HEK293T (cell line): ENCODE results near the gene ZNF398.

Experiments
- CTCF ChIA-PET: fragments of 350-600 bp; formaldehyde crosslinking; extraction: SDS; loops from one replicate; lab custom pipeline; 2021; ENCODE audit warnings: antibody characterized with exemption, inconsistent platforms; lab: Yijun Ruan, JAX
- POLR2A ChIA-PET: fragments of 350-600 bp; formaldehyde crosslinking; extraction: SDS; loops from one replicate; lab custom pipeline; 2020; ENCODE audit warnings: antibody characterized with exemption, inconsistent platforms; lab: Yijun Ruan, JAX
- DNase-seq: peaks from one replicate; pipeline ENCODE4 v3.0.0; 2012; ENCODE audit warnings: mixed read lengths; ENCODE audit errors: extremely low spot score
- ARNT ChIP-seq: fragments of 450-650 bp; IDR thresholded peaks from 2 replicates; pipeline ENCODE4 v1.6.1; 2017; ENCODE audit warnings: mild to moderate bottlenecking
- BHLHE40 ChIP-seq: fragments of 450-650 bp; IDR thresholded peaks from 2 replicates; pipeline ENCODE4 v1.6.1; 2016; ENCODE audit warnings: mild to moderate bottlenecking, moderate library complexity, borderline replicate concordance
- CTBP1 ChIP-seq: fragments of 450-650 bp; IDR thresholded peaks from 2 replicates; pipeline ENCODE4 v1.6.1; 2016; ENCODE audit warnings: borderline replicate concordance
- ELF4 ChIP-seq: fragments of 450-650 bp; IDR thresholded peaks from 2 replicates; pipeline ENCODE4 v1.6.1; 2017; ENCODE audit warnings: antibody characterized with exemption
- FOXA1 ChIP-seq: fragments of 450-650 bp; IDR thresholded peaks from 2 replicates; pipeline ENCODE4 v1.6.1; 2016; ENCODE audit warnings: mild to moderate bottlenecking
- FOXK2 ChIP-seq: fragments of 450-650 bp; IDR thresholded peaks from 2 replicates; pipeline ENCODE4 v1.6.1; 2016; ENCODE audit warnings: mild to moderate bottlenecking
- FOXM1 ChIP-seq: fragments of 450-650 bp; IDR thresholded peaks from 2 replicates; pipeline ENCODE4 v1.6.1; 2017; ENCODE audit warnings: mild to moderate bottlenecking, borderline replicate concordance
- HDGF ChIP-seq: fragments of 450-650 bp; IDR thresholded peaks from 2 replicates; pipeline ENCODE4 v1.6.1; 2017; ENCODE audit warnings: antibody characterized with exemption, borderline replicate concordance
- L3MBTL2 ChIP-seq: fragments of 450-650 bp; conservative IDR thresholded peaks from 2 replicates; pipeline ENCODE4 v1.6.1; 2016; ENCODE audit warnings: mild to moderate bottlenecking
- LEF1 ChIP-seq: fragments of 450-650 bp; IDR thresholded peaks from 2 replicates; pipeline ENCODE4 v1.6.1; 2017; ENCODE audit warnings: mild to moderate bottlenecking, borderline replicate concordance
- NFRKB ChIP-seq: fragments of 450-650 bp; IDR thresholded peaks from 2 replicates; pipeline ENCODE4 v1.6.1; 2016; ENCODE audit warnings: mild to moderate bottlenecking, moderate library complexity
- PKNOX1 ChIP-seq: fragments of 450-650 bp; IDR thresholded peaks from 2 replicates; pipeline ENCODE4 v1.6.1; 2016
- SP1 ChIP-seq: fragments of 450-650 bp; IDR thresholded peaks from 2 replicates; pipeline ENCODE4 v1.6.1; 2017
- SUZ12 ChIP-seq: fragments of 450-650 bp; IDR thresholded peaks from 2 replicates; pipeline ENCODE4 v1.6.1; 2016; ENCODE audit warnings: mild to moderate bottlenecking
- TARDBP ChIP-seq: fragments of 450-650 bp; IDR thresholded peaks from 2 replicates; pipeline ENCODE4 v1.6.1; 2016
- ZNF384 ChIP-seq: fragments of 450-650 bp; IDR thresholded peaks from 2 replicates; pipeline ENCODE4 v1.6.1; 2016

ZNF398 gene

GRCh38 chr7:149104749-149105148 lies 42.5 kb upstream of the ZNF398 start:
- POLR2A ChIA-PET = no interaction called here
- CTCF ChIA-PET = interaction anchor here (1.1 to 1.8 kb wide), 2 partner anchors 39 to 99 kb away, joined by 3 to 4 read pairs; no protein-coding TSS in a partner anchor
- no peak for DNase-seq
- TF ChIP-seq FOXM1 (no peak), L3MBTL2 (no peak), ELF4 (no peak)

GRCh38 chr7:149109969-149110368 lies 37.3 kb upstream of the ZNF398 start:
- POLR2A ChIA-PET = no interaction called here
- CTCF ChIA-PET = no interaction called here
- no peak for TF ChIP-seq SUZ12
- no peak for TF ChIP-seq LEF1
- TF ChIP-seq PKNOX1 = no peak
- TF ChIP-seq CTBP1 = no peak
- TF ChIP-seq BHLHE40 = no peak
- TF ChIP-seq ARNT = no peak
- TF ChIP-seq FOXK2 = no peak
- TF ChIP-seq TARDBP = no peak
- DNase-seq = no peak

GRCh38 chr7:149125189-149125862 lies 21.9 kb upstream of the ZNF398 start:
- ChIA-PET POLR2A (interaction anchor here (0.6 to 5.2 kb wide), 22 partner anchors 10 to 138 kb away, joined by 3 to 88 read pairs (median 4); partner anchors contain the start of genes ZNF282, ZNF398 and ZNF786), CTCF (interaction anchor here (0.6 to 2.7 kb wide), 8 partner anchors 10 to 61 kb away, joined by 3 to 40 read pairs (median 4); partner anchors contain the start of gene ZNF398)
- TF ChIP-seq LEF1 = no peak
- no peak for DNase-seq

GRCh38 chr7:149125863-149126661 lies 21.2 kb upstream of the ZNF398 start, which contains the start of gene ZNF425:
TSS of gene ZNF425 (minus strand) at chr7:149126324. CDS start at chr7:149126213, 111 bp downstream.
- TF ChIP-seq FOXA1 (no peak), ZNF384 (peak; percentile 7; the same call in 1 of the 2 replicates), PKNOX1 (no peak), SP1 (no peak), ELF4 (peak; percentile 94), FOXM1 (peak; percentile 57; the same call in 1 of the 2 replicates), TARDBP (no peak), LEF1 (no peak; the same call in 1 of the 2 replicates), SUZ12 (no peak), CTBP1 (no peak), HDGF (peak; percentile 90; the same call in 1 of the 2 replicates), NFRKB (no peak), FOXK2 (no peak), L3MBTL2 (no peak; the same call in none of the 2 replicates), ARNT (no peak; the same call in none of the 2 replicates), BHLHE40 (no peak)
- CTCF ChIA-PET = interaction anchor here (0.6 to 2.7 kb wide), 9 partner anchors 9 to 61 kb away, joined by 3 to 40 read pairs (median 4); partner anchors contain the start of gene ZNF398
- POLR2A ChIA-PET = interaction anchor here (0.6 to 5.2 kb wide), 23 partner anchors 9 to 137 kb away, joined by 3 to 88 read pairs (median 4); partner anchors contain the start of genes ZNF282, ZNF398 and ZNF786
- DNase-seq = peak; percentile 98

- ChIA-PET POLR2A (interaction anchor here (1.0 to 5.2 kb wide), 6 partner anchors 9 to 69 kb away, joined by 3 to 88 read pairs (median 5); partner anchors contain the start of genes ZNF282, ZNF398 and ZNF786), CTCF (interaction anchor here (0.7 to 2.7 kb wide), 6 partner anchors 19 to 115 kb away, joined by 3 to 40 read pairs (median 4); partner anchors contain the start of gene ZNF398)
- TF ChIP-seq L3MBTL2 = peak; percentile 97
- no peak for TF ChIP-seq ARNT
- DNase-seq = peak; percentile 70
These were observed 20.5 kb upstream of the ZNF398 start for GRCh38 chr7:149126662-149127266.

- DNase-seq = no peak
- ChIA-PET POLR2A (no interaction called here), CTCF (interaction anchor here (0.7 kb wide), 1 partner anchor 1380 kb away, joined by 3 read pairs; no protein-coding TSS in a partner anchor)
- TF ChIP-seq PKNOX1 (no peak), LEF1 (no peak), SUZ12 (no peak), BHLHE40 (no peak), FOXK2 (no peak), SP1 (no peak), ZNF384 (no peak), L3MBTL2 (no peak), NFRKB (no peak), FOXA1 (no peak)
These were observed 16.6 kb upstream of the ZNF398 start for GRCh38 chr7:149130572-149131198.
